M059J (cell line): Measurements from ENCODE around the gene TECR. TPM values are rescaled to one million over a fixed set of nuclear protein-coding genes. Genes with fewer than 3 reads are reported as not detected.
"Not testable (repeated sequence)": the region's sequence is repeated elsewhere in the genome, so short reads cannot be mapped to it uniquely, and the experiment has no call there.

ENCODE experiments used
- DNase-seq: peaks from one replicate; pipeline ENCODE4 v3.0.0-alpha.2; 2012; ENCODE audit warnings: low read depth
- total RNA-seq: library from RNA; depleted of rRNA; stranded (reverse); fragments of >200 nt; shearing (Covaris generic); gene quantifications from 2 replicates; pipeline ENCODE4 v1.2.3, GENCODE V29; 2014

Gene TECR
- total RNA-seq, 1 experiment from 2014 or later, result 126 TPM

DNA sequence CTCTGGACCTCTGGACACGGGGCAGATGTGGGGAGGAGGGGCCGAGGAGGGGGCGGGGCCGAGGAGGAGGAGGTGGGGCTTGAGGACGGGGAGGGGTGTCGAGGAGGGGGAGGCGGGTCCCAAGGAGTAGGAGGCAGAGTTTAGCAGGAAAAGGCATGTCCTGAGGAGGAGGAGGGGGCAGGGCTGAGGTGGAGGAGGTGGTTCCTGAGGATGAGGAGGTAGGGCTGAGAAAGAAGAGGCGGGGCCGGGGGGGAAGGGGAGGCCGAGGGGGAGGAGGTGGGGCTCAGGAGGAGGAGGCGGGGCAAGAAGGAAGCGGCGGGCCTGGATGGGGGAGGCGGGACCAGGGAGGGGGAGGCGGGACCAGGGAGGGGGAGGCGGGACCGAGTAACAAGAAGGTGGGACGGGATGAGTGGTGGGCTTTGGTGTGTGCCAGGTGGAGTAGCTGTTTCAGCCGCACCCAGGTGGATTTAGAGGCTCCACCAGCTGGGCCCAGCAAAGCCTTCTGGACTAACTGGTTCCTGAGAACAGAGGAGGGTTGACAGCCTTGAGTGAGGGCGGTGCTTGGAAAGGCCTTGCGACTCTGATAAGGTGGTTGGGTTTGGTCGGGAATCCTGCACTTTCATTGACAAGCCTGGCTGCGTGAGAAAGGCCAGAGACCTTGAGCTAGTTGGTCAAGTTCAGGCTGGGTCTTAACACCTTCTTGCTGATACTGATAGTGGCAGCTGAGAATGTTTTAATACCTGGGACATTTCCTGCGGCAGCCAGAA is 7.7 kb downstream of the TECR start:
- DNase-seq, result no peak

DNA sequence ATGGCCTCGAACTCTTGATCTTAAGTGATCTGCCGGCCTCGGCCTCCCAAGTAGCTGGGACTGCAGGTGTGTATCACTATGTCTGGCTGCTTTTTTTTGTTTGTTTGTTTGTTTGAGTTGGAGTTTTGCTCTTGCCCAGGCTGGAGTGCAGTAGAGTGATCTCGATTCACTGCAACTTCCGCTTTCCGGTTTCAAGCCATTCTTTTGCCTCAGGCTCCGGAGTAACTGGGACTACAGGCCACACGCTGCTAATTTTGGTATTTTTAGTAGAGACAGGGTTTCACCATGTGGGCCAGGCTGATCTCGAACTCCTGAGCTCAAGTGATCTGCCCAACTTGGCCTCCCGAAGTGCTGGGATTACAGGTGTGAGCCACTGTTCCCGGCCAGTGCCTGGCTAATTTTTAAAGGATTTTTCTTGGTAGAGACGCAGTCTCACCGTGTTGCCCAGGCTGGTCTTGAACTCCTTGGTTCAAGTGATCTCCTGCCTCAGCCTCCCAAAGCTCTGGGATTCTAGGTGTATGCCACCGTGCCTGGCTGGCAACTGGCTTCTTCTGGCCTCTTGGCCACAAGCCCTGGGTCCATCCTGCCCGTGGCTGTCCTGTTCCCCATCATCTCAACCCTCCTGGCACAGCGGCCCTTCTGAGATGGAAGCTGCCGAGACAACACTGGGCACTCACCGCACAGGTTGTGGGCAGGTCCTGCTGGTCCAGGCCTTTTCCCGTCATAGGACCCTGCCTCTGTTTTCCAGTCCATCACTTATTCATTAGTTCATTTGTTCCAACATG is 11.5 kb downstream of the TECR start:
- DNase-seq, result no peak

DNA sequence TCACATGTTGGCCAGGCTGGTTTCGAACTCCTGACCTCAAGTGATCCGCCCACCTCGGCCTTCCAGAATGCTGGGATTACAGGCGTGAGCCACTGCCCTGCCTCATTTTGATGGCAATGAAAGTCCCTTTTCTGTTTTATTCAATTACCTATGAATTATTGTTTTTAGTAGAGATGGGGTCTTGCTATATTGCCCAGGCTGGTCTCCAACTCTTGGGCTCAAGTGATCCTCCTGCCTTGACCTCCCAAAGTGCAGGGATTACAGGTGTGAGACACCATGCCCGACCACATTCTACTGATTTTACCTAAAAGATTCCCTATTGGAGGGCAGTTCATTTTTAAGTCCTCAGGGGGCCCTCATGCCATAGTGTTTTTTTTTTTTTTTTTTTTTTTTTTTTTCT is 12.6 kb downstream of the TECR start:
- DNase-seq, result not testable (repeated sequence)

- no peak for DNase-seq
Measured at GRCh38 chr19:14542711-14543328, 13.4 kb downstream of the TECR start.

GRCh38 chr19:14544047-14544446 is 14.7 kb downstream of the TECR start:
- peak; percentile 24 for DNase-seq

- no peak for DNase-seq
Measured at GRCh38 chr19:14544977-14545715, 15.8 kb downstream of the TECR start.

DNA sequence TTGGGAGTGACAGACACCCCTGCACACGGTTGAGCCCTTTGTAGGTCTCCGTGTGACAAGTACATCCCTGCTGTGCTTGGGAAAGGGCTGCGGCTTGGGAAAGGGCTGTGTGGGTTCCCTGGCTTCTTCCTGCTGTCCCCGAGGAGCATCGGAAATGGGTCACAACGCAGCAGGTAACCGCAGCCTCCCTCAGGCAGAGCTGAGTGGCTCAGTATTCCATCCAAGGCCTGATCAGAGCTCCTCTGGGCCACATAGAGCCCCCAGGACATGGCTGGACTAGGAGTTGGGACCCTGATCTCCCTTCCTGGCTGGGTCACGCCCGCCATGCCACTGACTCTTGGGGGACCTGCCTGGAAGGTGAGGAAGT is 16.3 kb downstream of the TECR start:
- no peak for DNase-seq

DNA sequence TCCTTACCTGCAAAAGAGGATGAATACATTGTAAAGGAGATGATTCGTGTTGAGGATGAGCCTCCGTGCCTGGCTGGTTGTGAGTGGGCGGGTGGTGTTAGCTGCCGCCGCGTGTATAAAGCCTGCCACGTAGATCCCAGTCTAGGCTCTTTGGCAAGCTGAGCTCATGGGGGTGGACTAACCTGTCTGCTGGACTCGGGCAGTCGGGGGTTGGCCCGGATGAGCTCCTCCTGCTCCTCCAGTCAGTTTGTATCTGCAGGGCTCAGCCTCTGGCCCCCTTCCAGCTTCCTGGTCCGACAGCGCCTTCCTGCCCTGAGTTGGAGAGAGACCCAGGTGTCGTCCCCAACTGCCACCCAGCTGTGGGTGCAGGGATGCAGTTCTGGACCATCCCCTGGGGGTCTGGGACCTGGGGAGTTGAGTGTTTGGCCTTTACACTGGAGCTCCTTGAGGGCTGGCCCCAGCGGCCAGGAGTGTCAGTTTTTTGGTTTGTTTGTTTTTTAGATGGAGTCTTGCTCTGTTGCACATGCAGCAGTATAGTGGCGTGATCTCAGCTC is 20.9 kb downstream of the TECR start:
- DNase-seq, result no peak

DNA sequence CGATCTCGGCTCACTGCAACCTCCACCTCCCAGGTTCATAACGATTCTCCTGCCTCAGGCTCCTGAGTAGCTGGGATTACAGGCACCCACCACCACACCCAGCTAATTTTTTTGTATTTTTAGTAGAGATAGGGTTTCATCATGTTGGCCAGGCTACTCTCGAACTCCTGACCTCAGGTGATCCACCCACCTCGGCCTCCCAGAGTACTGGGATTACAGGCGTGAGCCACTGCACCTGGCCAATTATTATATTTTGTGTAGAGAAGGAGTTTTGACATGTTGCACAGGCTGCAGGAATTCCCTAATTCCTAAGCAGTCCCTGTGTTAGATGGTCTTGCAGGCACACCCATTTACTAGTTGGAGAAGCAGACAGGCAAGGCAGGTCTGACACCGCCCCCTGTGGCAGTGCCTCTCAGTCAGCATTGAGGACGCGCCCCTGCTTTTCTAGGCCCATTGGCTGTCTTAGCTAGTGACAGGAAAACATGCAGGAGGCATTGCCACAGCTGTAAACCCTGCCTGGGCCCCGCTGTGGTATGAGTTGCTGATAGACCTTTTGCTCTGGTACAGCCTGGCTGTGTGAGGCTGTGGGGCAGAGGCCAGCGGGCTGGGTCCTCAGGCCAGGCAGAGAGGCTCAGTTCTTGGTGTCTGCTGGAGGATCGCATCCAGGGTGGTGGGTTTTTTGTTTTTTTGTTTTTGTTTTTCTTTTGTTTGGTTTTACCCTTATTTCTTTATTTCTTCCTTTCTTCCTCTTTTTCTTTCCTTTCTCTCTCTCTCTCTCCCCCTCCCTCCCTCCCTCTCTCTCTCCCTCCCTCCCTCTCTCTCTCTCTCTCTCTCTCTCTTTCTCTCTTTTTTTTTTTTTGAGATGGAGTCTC is 22.0 kb downstream of the TECR start:
- not testable (repeated sequence) for DNase-seq

DNA sequence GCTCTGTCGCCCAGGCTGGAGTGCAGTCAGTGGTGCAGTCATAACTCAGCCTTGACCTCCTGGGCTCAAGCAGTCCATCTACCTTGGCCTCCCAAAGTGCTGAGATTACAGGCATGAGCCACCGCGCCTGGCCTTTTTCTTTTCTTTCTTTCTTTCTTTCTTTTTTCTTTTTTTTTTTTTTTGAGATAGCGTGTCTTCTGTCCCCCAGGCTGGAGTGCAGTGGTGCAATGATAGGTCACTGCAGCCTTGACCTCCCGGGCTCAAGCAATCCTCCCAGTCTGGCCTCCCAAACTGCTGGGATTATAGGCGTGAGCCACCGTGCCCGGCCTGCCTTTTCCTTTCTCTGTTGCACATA is 22.6 kb downstream of the TECR start:
- DNase-seq, result not testable (repeated sequence)

DNA sequence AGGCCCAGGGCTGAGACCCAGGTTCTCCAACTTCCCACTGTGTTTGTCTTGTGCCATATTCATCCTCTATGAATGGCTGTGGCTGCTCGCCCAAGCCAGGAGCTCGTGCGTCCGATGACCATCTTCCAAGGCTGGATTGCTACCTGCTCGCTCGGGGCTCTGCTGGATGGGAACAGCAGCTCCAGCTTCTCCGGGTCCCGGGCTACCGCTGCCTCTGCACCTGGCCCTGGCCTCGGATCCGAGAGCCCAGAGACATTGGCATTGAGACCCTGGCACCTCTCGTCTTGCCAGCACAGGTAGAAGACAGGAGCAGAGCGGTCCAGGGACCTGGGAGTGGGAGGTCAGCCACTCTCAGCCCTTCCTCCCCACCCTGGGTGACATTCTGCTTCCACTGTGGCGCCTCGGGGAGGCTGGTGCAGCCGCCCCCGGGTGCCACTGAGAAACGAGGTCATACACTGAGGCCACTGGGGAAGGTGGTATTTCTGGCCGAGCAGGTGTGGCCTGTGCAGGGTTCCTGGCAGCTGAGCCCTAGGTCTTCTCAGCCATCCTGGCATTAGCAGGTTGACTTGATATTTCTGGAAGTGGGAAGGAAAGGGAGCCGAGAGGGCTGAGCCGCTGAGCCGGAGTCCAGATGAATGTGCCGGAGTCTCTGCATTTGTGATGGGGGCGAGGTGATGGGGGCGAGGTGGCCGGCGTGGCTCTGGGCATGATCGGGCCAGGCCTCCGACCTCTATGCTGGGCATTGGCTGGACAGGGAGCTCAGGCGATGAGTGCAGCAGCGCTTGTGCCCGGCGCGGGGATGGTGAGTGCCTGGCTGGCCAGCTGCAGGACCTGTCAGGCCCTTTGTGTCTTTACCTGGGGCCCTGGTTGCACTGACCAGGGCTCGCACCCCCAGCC is 23.9 kb downstream of the TECR start:
- DNase-seq, result no peak

DNA sequence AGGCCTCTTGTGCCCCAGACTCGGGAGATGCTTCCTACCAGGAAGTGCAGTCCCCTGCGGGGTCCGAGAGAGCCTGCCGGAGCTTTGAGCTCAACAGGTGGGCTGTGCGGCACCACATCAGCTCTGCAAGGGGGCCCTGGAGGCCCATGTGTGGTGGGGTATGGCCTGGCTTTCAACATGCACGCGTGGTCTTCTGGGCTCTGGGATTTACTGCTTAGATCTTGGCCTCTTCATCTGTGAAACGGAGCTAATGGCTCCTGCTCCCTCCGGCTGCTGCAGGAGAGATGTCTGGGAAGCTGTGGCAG is 24.5 kb downstream of the TECR start:
- DNase-seq, result no peak

GRCh38 chr19:14554382-14554812 is 25.0 kb downstream of the TECR start:
- DNase-seq, result no peak

- DNase-seq, result peak; percentile 85
Measured at GRCh38 chr19:14555918-14556661, 26.7 kb downstream of the TECR start.

GRCh38 chr19:14556662-14557188 is 27.3 kb downstream of the TECR start:
- DNase-seq, result peak; percentile 44

DNA sequence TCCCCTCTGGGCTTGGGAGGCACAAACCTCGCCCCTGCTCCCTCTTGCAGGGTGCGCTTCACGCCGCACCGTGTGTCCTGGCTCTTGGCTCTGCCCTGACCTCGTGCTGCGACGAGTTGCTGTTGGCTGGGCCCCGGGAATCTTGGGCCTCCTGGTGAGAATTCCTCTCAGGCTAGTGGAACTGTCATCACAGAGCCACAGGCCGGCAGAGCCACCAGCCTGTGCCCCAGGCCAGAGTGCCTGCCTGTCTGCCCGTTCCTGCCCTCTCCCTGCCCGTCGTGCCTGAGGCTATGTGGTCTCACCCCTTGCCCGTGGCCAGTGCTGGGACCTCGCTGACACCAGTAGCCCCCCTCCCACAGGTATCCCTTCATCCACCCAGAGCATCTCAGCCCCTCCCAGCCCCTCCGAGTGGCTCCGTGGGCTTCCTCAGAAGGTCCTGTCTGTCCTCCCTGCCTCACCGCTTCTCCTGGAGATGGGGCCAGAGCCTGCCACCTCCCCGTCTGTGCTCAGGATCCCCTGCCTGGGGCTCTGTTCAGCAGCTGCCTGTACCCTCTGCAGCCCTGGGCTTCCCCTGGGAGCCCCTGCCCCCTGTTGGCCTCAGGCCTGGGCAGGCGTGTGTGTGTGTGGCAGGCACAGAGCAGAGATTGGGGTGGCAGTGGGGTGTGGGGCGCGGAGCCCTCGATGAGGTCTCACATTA is 29.1 kb downstream of the TECR start:
- peak; percentile 14 for DNase-seq

DNA sequence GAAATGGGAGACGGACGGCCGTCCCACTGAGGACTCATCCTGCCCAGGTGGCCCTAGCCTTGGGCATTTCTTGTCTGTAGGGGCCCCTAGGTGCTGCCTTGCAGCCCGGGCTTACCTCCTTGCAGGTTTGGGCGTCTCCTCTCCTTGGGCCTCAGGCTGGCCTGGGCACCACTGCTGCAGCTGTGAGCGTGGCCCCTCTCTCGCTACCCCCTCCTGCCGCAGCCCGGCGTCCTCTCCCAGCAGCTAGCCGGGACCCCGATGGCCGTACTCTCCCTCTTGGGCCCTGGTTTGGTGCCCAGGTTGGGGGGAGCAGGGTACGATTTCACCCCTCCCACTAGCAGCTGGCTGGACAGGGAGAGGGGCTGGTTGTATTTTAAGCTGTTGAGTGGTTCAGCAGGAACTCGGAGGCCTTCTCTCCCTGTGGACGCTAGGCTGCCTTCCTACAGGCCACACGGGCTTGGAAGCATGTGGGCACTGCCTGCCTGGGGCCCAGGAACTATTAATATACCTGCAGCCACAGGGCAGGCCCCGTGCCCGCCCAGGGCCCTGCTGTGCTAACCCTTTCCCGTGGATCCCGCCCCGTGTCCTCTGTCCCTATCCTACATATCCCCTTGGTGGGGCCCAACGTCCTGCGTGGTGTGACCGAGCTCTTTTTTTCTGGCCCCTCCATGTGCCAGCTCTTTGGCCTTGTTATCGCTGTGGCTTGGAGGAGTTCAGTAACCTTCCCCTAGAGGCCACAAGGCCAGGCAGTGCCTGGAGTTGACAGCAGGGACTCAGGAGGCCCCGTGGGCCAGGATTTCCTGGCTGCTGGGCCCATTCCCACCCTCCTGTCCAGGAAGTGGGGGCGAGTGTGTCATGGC is 30.8 kb downstream of the TECR start:
- DNase-seq, result no peak

DNA sequence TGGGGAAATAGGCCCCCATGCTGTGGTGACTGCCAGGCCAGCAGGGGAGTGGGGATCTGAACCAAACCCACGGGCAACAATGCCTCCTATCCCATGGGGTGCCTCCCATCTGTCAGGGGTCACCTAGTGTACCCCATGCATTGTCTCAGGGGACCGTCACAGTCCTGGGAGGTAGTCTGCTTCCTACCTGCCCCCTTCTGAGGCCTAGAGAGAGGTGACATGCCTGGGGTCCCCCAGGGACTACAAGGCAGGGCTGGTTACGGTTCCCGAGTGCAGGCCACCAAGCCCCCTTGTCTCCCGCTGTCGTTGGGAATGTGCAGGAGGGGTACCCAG is 31.3 kb downstream of the TECR start:
- no peak for DNase-seq
